ENCODE measurements around the gene PIP5K1C.
A peak's percentile ranks its signal among the peaks of the same experiment; 100 is the strongest.
"Not testable (repeated sequence)": the region's sequence is repeated elsewhere in the genome, so short reads cannot be mapped to it uniquely, and the experiment has no call there.

The PIP5K1C gene

GRCh38 chr19:3674784-3675543 lies 25.3 kb downstream of the PIP5K1C start:
- no peak for DNase-seq (ENCODE audit: low spot score)

- no peak for DNase-seq (ENCODE audit: low spot score)
Observed at GRCh38 chr19:3673506-3674439, 26.5 kb downstream of the PIP5K1C start.

- no peak for DNase-seq (ENCODE audit: low spot score)
Observed at GRCh38 chr19:3672993-3673392, 27.3 kb downstream of the PIP5K1C start.

GRCh38 chr19:3672575-3672948 lies 27.7 kb downstream of the PIP5K1C start:
- DNase-seq (ENCODE audit: low spot score), result no peak

- no peak for DNase-seq (ENCODE audit: low spot score)
Observed at GRCh38 chr19:3671680-3672574, 28.3 kb downstream of the PIP5K1C start.

- peak; percentile 16 for DNase-seq (ENCODE audit: low spot score)
Observed at GRCh38 chr19:3670796-3671679, 29.2 kb downstream of the PIP5K1C start.

GRCh38 chr19:3669947-3670795 lies 30.1 kb downstream of the PIP5K1C start:
- DNase-seq (ENCODE audit: low spot score), result no peak

- no peak for DNase-seq (ENCODE audit: low spot score)
Observed at GRCh38 chr19:3669082-3669946, 31.0 kb downstream of the PIP5K1C start.

- DNase-seq (ENCODE audit: low spot score), result no peak
Observed at GRCh38 chr19:3668331-3669081, 31.8 kb downstream of the PIP5K1C start.

GRCh38 chr19:3667766-3668165 lies 32.5 kb downstream of the PIP5K1C start:
- no peak for DNase-seq (ENCODE audit: low spot score)

- no peak for DNase-seq (ENCODE audit: low spot score)
Observed at GRCh38 chr19:3667037-3667638, 33.1 kb downstream of the PIP5K1C start.

- DNase-seq (ENCODE audit: low spot score), result not testable (repeated sequence)
Observed at GRCh38 chr19:3666545-3666856, 33.8 kb downstream of the PIP5K1C start.

- DNase-seq (ENCODE audit: low spot score), result peak; percentile 62
Observed at GRCh38 chr19:3665681-3666544, 34.4 kb downstream of the PIP5K1C start.

GRCh38 chr19:3664879-3665642 lies 35.2 kb downstream of the PIP5K1C start:
- no peak for DNase-seq (ENCODE audit: low spot score)

GRCh38 chr19:3663838-3664237 lies 36.4 kb downstream of the PIP5K1C start:
- no peak for DNase-seq (ENCODE audit: low spot score)

Measured in hematopoietic multipotent progenitor cell treated with erythropoietin and hydrocortisone succinate and interleukin-3 and kit ligand, for 15 days (in vitro differentiated cells).